Kidney (tissue), 14 donors: ENCODE results near the gene VAV2. TPM values are rescaled to one million over a fixed set of nuclear protein-coding genes. Genes with fewer than 3 reads are reported as not detected.

ENCODE experiments used
- DNase-seq, 5 donors: peaks; one replicate each; pipeline ENCODE4 v3.0.0-alpha.2; 2013 to 2020
- FAIRE-seq: peaks from 2 replicates; lab custom pipeline; 2012; peaks lifted over from hg19 to GRCh38; lab: Jason Lieb, UNC
- H3K27ac ChIP-seq, 2 donors: one replicate each; pipeline ENCODE4 v1.7.0; 2013; ENCODE audit warnings: low read depth in 2 of 2, low read length in 2 of 2, inconsistent platforms in 1 of 2
- H3K27me3 ChIP-seq: one replicate; pipeline ENCODE4 v1.7.1; 2013; ENCODE audit warnings: low read length, inconsistent platforms; ENCODE audit not compliant: control insufficient read depth, insufficient read depth
- H3K36me3 ChIP-seq, 3 donors: one replicate each; pipeline versions ENCODE4 v1.7.0 to v1.7.1; 2013; ENCODE audit warnings: low read length in 3 of 3, control low read depth in 1 of 3, inconsistent platforms in 1 of 3; ENCODE audit not compliant: insufficient read depth in 3 of 3, control insufficient read depth in 2 of 3
- H3K4me1 ChIP-seq, 3 donors: one replicate each; pipeline versions ENCODE4 v1.7.0 to v1.7.1; 2013; ENCODE audit warnings: low read length in 3 of 3, inconsistent platforms in 1 of 3, low read depth in 1 of 3; ENCODE audit not compliant: control insufficient read depth in 2 of 3, insufficient read depth in 2 of 3
- H3K4me3 ChIP-seq, 3 donors: one replicate each; pipeline versions ENCODE4 v1.7.0 to v1.8.1; 2013; ENCODE audit warnings: low read length in 3 of 3, control low read depth in 1 of 3, inconsistent platforms in 1 of 3
- H3K9ac ChIP-seq, 3 donors: one replicate each; pipeline versions ENCODE4 v1.7.0 to v1.7.1; 2013; ENCODE audit warnings: low read length in 3 of 3, control low read depth in 1 of 3, inconsistent platforms in 1 of 3
- H3K9me3 ChIP-seq, 3 donors: one replicate each; pipeline versions ENCODE4 v1.7.0 to v1.7.1; 2013; ENCODE audit warnings: low read length in 3 of 3, control low read depth in 1 of 3, inconsistent platforms in 1 of 3; ENCODE audit not compliant: control insufficient read depth in 2 of 3, insufficient read depth in 1 of 3
- CTCF ChIP-seq: IDR thresholded peaks from 3 replicates; pipeline ENCODE4 v1.5.1; 2012; ENCODE audit warnings: mild to moderate bottlenecking, moderate library complexity, borderline replicate concordance; ENCODE audit not compliant: insufficient read depth; ENCODE audit errors: extremely low read depth
- intact Hi-C: fragments of 100-400 bp; cut with DNase I; formaldehyde crosslinking; loops from one replicate; pipeline ENCODE4 v1.11.1; 2022
- polyA plus RNA-seq: library from polyadenylated mRNA; stranded (reverse); fragments of 350-450 nt; fragmentation: Illumina TruSeq; extraction: RNeasy Lipid Tissue Mini Kit (QIAGEN cat#74804); gene quantifications from one replicate; pipeline ENCODE4 v1.2.3, GENCODE V29; 2014; ENCODE audit warnings: low read depth, low replicate concordance; ENCODE audit not compliant: insufficient read depth
- total RNA-seq: library from RNA; stranded (reverse); fragmentation: NEBNext Ultra II Directional; extraction: Animal tissue kit (Norgen Biotek cat#: 25700); gene quantifications from one replicate; pipeline ENCODE4 v1.2.1, GENCODE V29; 2021
- donor health status: control.
- donor health status: control.
- donor health status: control.
- donor health status: control.
- donor health status: control.
- donor health status: DM: yes; HTN: yes; CAD: no.
- donor health status: Normal renal cell carcinoma (clear cell type).

Gene VAV2
- total and polyA plus RNA-seq, 2 donors from 2014 or later = 22.3 to 47.1 TPM

GRCh38 chr9:133956520-133957076, 35.5 kb downstream of the VAV2 start:
- FAIRE-seq (no peak), DNase-seq (peak in 4 of 5 donors; percentile 75 to 86 (median 78))
- H3K36me3 ChIP-seq = no peaks in the 10 kb centered on the region
- peak overlapping the region in 1 of 3 donors; percentile 60 for H3K9ac ChIP-seq
- TF ChIP-seq CTCF = no peak
- intact Hi-C loops = no loop called here
- H3K9me3 ChIP-seq = no peaks in the 10 kb centered on the region
- no peaks in the 10 kb centered on the region for H3K27me3 ChIP-seq
- H3K4me3 ChIP-seq = no peak overlapping the region
- H3K4me1 ChIP-seq = peaks cover 0 to 52% (median 18%) of the 10 kb centered on the region in 3 donors
- H3K27ac ChIP-seq = peak overlapping the region; percentile 74 to 82

- intact Hi-C loops = no loop called here
- Histone ChIP-seq H3K27ac (peak overlapping the region; percentile 74 to 82), H3K4me3 (no peak overlapping the region), H3K27me3 (no peaks in the 10 kb centered on the region), H3K9ac (peak overlapping the region in 2 of 3 donors; percentile 31 to 60), H3K9me3 (no peaks in the 10 kb centered on the region), H3K36me3 (no peaks in the 10 kb centered on the region), H3K4me1 (peaks cover 0 to 54% (median 18%) of the 10 kb centered on the region in 3 donors)
- FAIRE-seq = no peak
- TF ChIP-seq CTCF = no peak
- peak; percentile 81 to 88 (median 84) for DNase-seq
Observed at GRCh38 chr9:133955821-133956411, 36.2 kb downstream of the VAV2 start.

GRCh38 chr9:133954862-133955529, 37.1 kb downstream of the VAV2 start:
- Histone ChIP-seq H3K9ac (no peak overlapping the region), H3K36me3 (no peaks in the 10 kb centered on the region), H3K4me3 (no peak overlapping the region), H3K9me3 (no peaks in the 10 kb centered on the region), H3K27ac (no peak overlapping the region), H3K4me1 (peaks cover 0 to 50% (median 18%) of the 10 kb centered on the region in 3 donors), H3K27me3 (no peaks in the 10 kb centered on the region)
- FAIRE-seq = no peak
- no peak for TF ChIP-seq CTCF
- intact Hi-C loops = no loop called here
- DNase-seq = peak in 1 of 5 donors; percentile 56
